NB4 (cell line): Measurements from ENCODE around the gene OGFRL1.

Source experiments
- MYC ChIP-seq: IDR thresholded peaks from 2 replicates; pipeline ENCODE4 v1.6.1; 2011; ENCODE audit warnings: low read depth, low read length
- POLR2A ChIP-seq: IDR thresholded peaks from 2 replicates; pipeline ENCODE4 v1.6.1; 2011; ENCODE audit warnings: mild to moderate bottlenecking; ENCODE audit not compliant: insufficient read length; ENCODE audit errors: extremely low read depth
- TF ChIP-seq, protein P1 (sequence below): IDR thresholded peaks from one replicate; pipeline ENCODE4 v1.5.1; 2012; ENCODE audit warnings: low read depth, low read length
- TF ChIP-seq, protein P2 (sequence below): IDR thresholded peaks from 2 replicates; pipeline ENCODE4 v1.6.1; 2011; ENCODE audit warnings: low read depth, low read length

DNA sequence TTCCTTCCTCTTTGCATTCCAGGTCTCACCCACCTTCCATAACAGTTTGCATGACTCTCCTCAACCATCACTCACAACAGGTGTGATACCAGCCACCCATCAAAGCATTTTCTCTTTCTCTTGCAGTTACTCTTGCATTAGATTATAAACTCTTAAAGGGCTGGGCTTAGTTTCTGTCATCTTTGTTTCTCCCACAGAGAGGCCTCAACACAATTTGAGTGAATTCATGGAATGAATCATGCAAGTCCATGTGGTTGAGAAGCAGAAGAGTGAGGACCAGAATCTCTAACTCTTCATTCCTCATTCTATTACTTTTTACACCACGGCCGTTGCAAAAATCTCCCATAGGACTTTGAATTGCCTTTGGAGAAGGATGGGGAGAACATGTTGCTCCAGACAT lies 31.4 kb downstream of the OGFRL1 start:
- TF ChIP-seq, protein P1, sequence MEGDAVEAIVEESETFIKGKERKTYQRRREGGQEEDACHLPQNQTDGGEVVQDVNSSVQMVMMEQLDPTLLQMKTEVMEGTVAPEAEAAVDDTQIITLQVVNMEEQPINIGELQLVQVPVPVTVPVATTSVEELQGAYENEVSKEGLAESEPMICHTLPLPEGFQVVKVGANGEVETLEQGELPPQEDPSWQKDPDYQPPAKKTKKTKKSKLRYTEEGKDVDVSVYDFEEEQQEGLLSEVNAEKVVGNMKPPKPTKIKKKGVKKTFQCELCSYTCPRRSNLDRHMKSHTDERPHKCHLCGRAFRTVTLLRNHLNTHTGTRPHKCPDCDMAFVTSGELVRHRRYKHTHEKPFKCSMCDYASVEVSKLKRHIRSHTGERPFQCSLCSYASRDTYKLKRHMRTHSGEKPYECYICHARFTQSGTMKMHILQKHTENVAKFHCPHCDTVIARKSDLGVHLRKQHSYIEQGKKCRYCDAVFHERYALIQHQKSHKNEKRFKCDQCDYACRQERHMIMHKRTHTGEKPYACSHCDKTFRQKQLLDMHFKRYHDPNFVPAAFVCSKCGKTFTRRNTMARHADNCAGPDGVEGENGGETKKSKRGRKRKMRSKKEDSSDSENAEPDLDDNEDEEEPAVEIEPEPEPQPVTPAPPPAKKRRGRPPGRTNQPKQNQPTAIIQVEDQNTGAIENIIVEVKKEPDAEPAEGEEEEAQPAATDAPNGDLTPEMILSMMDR: no peak
- TF ChIP-seq POLR2A (no peak), MYC (no peak)
- TF ChIP-seq, protein P2, sequence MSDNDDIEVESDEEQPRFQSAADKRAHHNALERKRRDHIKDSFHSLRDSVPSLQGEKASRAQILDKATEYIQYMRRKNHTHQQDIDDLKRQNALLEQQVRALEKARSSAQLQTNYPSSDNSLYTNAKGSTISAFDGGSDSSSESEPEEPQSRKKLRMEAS: no peak
